GM18499 (cell line): ENCODE results near the gene CDK16.

Experiments
- ATAC-seq: cut with Tn5 transposase; IDR thresholded peaks from one replicate; pipeline ENCODE4 v1.9.1; 2021; ENCODE audit warnings: moderate number of reproducible peaks; ENCODE audit not compliant: insufficient read depth, unreplicated experiment

The CDK16 gene

GRCh38 chrX:47184486-47184885, 34.0 kb upstream of the CDK16 start:
- ATAC-seq: no peak

- no peak for ATAC-seq
Measured at GRCh38 chrX:47185241-47185640, 33.2 kb upstream of the CDK16 start.

GRCh38 chrX:47186096-47186740, 32.3 kb upstream of the CDK16 start:
- no peak for ATAC-seq

GRCh38 chrX:47187106-47187677, 31.3 kb upstream of the CDK16 start:
- ATAC-seq: no peak

GRCh38 chrX:47189906-47190305, 28.6 kb upstream of the CDK16 start:
- no peak for ATAC-seq

GRCh38 chrX:47190445-47191269, 27.8 kb upstream of the CDK16 start:
- ATAC-seq: no peak

GRCh38 chrX:47191331-47191730, 27.1 kb upstream of the CDK16 start:
- no peak for ATAC-seq

GRCh38 chrX:47191806-47192401, 26.6 kb upstream of the CDK16 start:
- no peak for ATAC-seq

- ATAC-seq: peak; percentile 57
Measured at GRCh38 chrX:47193475-47194193, 24.8 kb upstream of the CDK16 start, which contains the start of gene UBA1. Gene UBA1, plus strand, starts transcription at chrX:47193829. Its CDS starts 4,974 bp downstream, at chrX:47198803.

GRCh38 chrX:47194194-47194787, 24.2 kb upstream of the CDK16 start:
- ATAC-seq: no peak

- ATAC-seq: no peak
Measured at GRCh38 chrX:47196098-47196497, 22.4 kb upstream of the CDK16 start.

- no peak for ATAC-seq
Measured at GRCh38 chrX:47197526-47197925, 21.0 kb upstream of the CDK16 start.

- no peak for ATAC-seq
Measured at GRCh38 chrX:47198026-47198686, 20.3 kb upstream of the CDK16 start.

GRCh38 chrX:47198687-47199080, 19.8 kb upstream of the CDK16 start:
- no peak for ATAC-seq

- no peak for ATAC-seq
Measured at GRCh38 chrX:47199286-47199685, 19.2 kb upstream of the CDK16 start.

GRCh38 chrX:47200385-47201150, 17.9 kb upstream of the CDK16 start:
- no peak for ATAC-seq

- ATAC-seq: no peak
Measured at GRCh38 chrX:47201345-47201944, 17.0 kb upstream of the CDK16 start.

GRCh38 chrX:47202316-47202715, 16.2 kb upstream of the CDK16 start:
- no peak for ATAC-seq
